Glutamatergic neuron (in vitro differentiated cells): ENCODE results near the gene AHCY. TPM values are rescaled to one million over a fixed set of nuclear protein-coding genes. Genes with fewer than 3 reads are reported as not detected.
"Not testable (repeated sequence)": the region's sequence is repeated elsewhere in the genome, so short reads cannot be mapped to it uniquely, and the experiment has no call there.

Experiments used
- DNase-seq: peaks from one replicate; pipeline ENCODE4 v3.0.0; 2022
- H3K27ac Mint-ChIP-seq: one replicate; pipeline ENCODE4 v1.8.0; 2020; ENCODE audit warnings: mild to moderate bottlenecking, mixed read lengths, inconsistent platforms; ENCODE audit not compliant: unreplicated experiment
- H3K27me3 Mint-ChIP-seq: one replicate; pipeline ENCODE4 v1.8.0; 2020; ENCODE audit warnings: mild to moderate bottlenecking, moderate library complexity, mixed read lengths, inconsistent platforms; ENCODE audit not compliant: unreplicated experiment
- H3K36me3 Mint-ChIP-seq: one replicate; pipeline ENCODE4 v1.8.0; 2020; ENCODE audit warnings: mild to moderate bottlenecking, mixed read lengths, inconsistent platforms; ENCODE audit not compliant: unreplicated experiment
- H3K4me1 Mint-ChIP-seq: one replicate; pipeline ENCODE4 v1.8.0; 2020; ENCODE audit warnings: mild to moderate bottlenecking, low read depth, mixed read lengths, inconsistent platforms; ENCODE audit not compliant: unreplicated experiment
- H3K4me3 Mint-ChIP-seq: one replicate; pipeline ENCODE4 v1.8.0; 2020; ENCODE audit warnings: mild to moderate bottlenecking, mixed read lengths, inconsistent platforms; ENCODE audit not compliant: unreplicated experiment
- H3K9me3 Mint-ChIP-seq: one replicate; pipeline ENCODE4 v1.8.0; 2020; ENCODE audit warnings: mild to moderate bottlenecking, moderate library complexity, mixed read lengths, inconsistent platforms; ENCODE audit not compliant: unreplicated experiment
- CTCF ChIP-seq: fragments of 200-600 bp; sonication (generic); IDR thresholded peaks from one replicate; pipeline ENCODE4 v1.5.0; 2021; ENCODE audit not compliant: partially characterized antibody, unreplicated experiment
- total RNA-seq: library from RNA; stranded (reverse); fragmentation: NEBNext Ultra II Directional; extraction: Animal tissue kit (Norgen Biotek cat#: 25700); gene quantifications from one replicate; pipeline ENCODE4 v1.2.1, GENCODE V29; 2021; ENCODE audit not compliant: unreplicated experiment

The AHCY gene
- total RNA-seq, 1 donor from 2014 or later, result 97.9 TPM

- TF ChIP-seq CTCF, result no peak
- Mint-ChIP-seq H3K27me3 (peaks cover 3% of the 10 kb centered on the region), H3K4me1 (no peaks in the 10 kb centered on the region), H3K9me3 (no peaks in the 10 kb centered on the region), H3K36me3 (no peaks in the 10 kb centered on the region), H3K4me3 (no peak overlapping the region), H3K27ac (no peak overlapping the region)
- no peak for DNase-seq
These were observed 25.9 kb upstream of the AHCY start for GRCh38 chr20:34328928-34329677.

GRCh38 chr20:34328207-34328606 lies 25.1 kb upstream of the AHCY start:
- H3K9me3 Mint-ChIP-seq, H3K4me1 Mint-ChIP-seq, H3K4me3 Mint-ChIP-seq, DNase-seq, H3K27ac Mint-ChIP-seq, H3K36me3 Mint-ChIP-seq, H3K27me3 Mint-ChIP-seq: not testable (repeated sequence)

DNA sequence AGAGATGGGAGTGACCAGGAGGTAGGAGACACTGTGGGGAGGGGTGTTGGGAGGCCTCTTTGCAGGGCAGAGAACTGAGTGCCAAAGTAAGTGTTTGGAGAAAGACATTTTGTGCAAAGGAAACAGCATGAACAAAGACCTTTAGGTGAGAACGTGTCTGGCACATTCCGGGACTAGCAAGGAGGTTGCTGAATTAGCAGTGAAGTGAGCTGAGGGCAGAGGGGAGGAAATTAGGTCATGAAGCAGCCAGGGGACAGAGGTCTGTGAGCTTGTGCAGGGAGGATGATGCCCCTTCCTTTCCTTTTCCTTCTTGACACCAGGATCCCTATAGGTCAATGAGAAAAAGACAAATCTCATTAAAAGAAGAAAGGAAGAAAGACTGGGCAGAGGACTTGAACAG lies 21.4 kb upstream of the AHCY start:
- no peak overlapping the region for H3K4me3 Mint-ChIP-seq
- no peaks in the 10 kb centered on the region for H3K4me1 Mint-ChIP-seq
- H3K27me3 Mint-ChIP-seq, result peaks cover 3% of the 10 kb centered on the region
- peaks cover 2% of the 10 kb centered on the region for H3K9me3 Mint-ChIP-seq
- TF ChIP-seq CTCF, result no peak
- no peak overlapping the region for H3K27ac Mint-ChIP-seq
- H3K36me3 Mint-ChIP-seq, result no peaks in the 10 kb centered on the region
- no peak for DNase-seq

GRCh38 chr20:34322267-34323105 lies 19.3 kb upstream of the AHCY start:
- peaks cover 3% of the 10 kb centered on the region for H3K27me3 Mint-ChIP-seq
- no peak overlapping the region for H3K27ac Mint-ChIP-seq
- H3K4me1 Mint-ChIP-seq, result no peaks in the 10 kb centered on the region
- H3K4me3 Mint-ChIP-seq, result no peak overlapping the region
- no peak for DNase-seq
- peaks cover 2% of the 10 kb centered on the region for H3K9me3 Mint-ChIP-seq
- TF ChIP-seq CTCF, result no peak
- H3K36me3 Mint-ChIP-seq, result no peaks in the 10 kb centered on the region

DNA sequence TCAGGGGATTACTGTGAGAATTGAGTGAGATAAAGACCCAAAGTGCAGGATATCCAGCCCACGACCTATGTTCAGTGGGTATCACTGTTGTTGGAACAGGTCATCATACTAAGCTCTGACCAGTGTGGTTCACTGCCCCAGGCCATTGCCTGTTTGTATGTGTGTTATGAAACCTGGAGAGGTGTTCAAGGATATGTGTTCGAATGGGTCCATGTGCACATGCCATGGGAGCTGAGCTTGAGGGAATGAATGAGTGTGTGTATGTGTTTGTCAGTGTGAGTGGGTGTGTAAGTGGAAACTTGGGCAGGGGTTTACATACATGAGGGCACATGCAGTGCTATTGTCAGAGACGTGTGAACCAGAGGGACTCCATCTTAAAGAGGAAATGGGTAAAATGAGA lies 17.7 kb upstream of the AHCY start:
- DNase-seq, result no peak
- TF ChIP-seq CTCF, result no peak
- peaks cover 2% of the 10 kb centered on the region for H3K9me3 Mint-ChIP-seq
- peaks cover 3% of the 10 kb centered on the region for H3K27me3 Mint-ChIP-seq
- H3K36me3 Mint-ChIP-seq, result peaks cover 4% of the 10 kb centered on the region
- H3K27ac Mint-ChIP-seq, result no peak overlapping the region
- no peaks in the 10 kb centered on the region for H3K4me1 Mint-ChIP-seq
- H3K4me3 Mint-ChIP-seq, result no peak overlapping the region
